DMS 273 treated with DMSO at 0.1 percent for 48 hours (cell line): ENCODE data around the gene PPP1R14C.
A peak's percentile ranks its signal among the peaks of the same experiment; 100 is the strongest.
"Not testable (repeated sequence)": the region's sequence is repeated elsewhere in the genome, so short reads cannot be mapped to it uniquely, and the experiment has no call there.

Experiments
- DNase-seq: peaks from one replicate; lab custom pipeline; 2025; lab: John Stamatoyannopoulos, UW

The PPP1R14C gene, protein sequence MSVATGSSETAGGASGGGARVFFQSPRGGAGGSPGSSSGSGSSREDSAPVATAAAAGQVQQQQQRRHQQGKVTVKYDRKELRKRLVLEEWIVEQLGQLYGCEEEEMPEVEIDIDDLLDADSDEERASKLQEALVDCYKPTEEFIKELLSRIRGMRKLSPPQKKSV

GRCh38 chr6:150142670-150143515 lies at the start of gene PPP1R14C:
Gene PPP1R14C, plus strand, starts transcription at chr6:150143044. Its CDS starts 149 bp downstream, at chr6:150143193.
- DNase-seq, result peak; percentile 8

DNA sequence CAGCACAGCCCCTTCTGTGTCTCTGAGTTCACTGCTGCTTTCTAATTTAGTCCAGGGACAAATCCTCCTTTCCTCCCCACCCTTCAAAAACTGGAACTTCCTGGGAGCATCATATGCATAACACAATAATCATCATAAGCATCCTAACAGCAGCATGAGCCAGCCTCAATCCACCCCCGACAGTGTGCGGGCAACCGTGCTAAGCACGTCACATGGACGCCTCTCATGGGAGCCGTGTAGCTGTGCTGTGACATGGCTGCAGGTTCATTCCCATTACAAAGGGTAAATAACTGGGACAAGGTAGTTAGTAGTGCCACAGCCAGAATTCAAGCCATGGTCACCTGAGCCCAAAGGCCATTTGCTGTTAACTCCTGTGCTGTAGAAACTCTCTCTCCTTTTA lies 49.4 kb upstream of the PPP1R14C start:
- no peak for DNase-seq

GRCh38 chr6:150098155-150098554 lies 44.7 kb upstream of the PPP1R14C start:
- DNase-seq, result no peak

- no peak for DNase-seq
These were observed 43.3 kb upstream of the PPP1R14C start for GRCh38 chr6:150099546-150099945.

- DNase-seq, result no peak
These were observed 42.9 kb upstream of the PPP1R14C start for GRCh38 chr6:150099953-150100352.

- DNase-seq, result no peak
These were observed 42.1 kb upstream of the PPP1R14C start for GRCh38 chr6:150100745-150101144.

DNA sequence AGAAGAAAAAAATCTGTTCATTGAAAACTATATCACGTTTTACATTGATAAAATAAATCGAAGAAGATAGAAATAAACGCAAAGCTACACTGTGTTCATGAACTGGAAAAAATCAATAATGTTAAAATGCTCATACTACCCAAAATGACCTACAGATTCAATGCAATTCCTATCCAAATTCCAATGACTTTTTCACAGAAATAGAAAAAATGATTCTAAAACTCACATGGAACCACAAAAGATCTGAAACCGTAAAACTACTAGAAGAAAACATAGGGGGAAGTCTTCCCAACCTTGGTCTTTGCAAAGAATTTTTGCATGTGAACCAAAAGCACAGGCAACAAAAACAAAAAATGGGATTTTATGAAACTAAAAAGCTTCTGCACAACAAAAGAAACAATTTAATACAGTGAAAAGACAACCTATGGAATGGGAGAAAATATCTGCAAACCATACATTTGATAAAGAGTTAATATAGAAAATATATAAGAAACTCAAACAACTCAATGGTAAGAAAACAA lies 40.0 kb upstream of the PPP1R14C start:
- DNase-seq, result no peak

DNA sequence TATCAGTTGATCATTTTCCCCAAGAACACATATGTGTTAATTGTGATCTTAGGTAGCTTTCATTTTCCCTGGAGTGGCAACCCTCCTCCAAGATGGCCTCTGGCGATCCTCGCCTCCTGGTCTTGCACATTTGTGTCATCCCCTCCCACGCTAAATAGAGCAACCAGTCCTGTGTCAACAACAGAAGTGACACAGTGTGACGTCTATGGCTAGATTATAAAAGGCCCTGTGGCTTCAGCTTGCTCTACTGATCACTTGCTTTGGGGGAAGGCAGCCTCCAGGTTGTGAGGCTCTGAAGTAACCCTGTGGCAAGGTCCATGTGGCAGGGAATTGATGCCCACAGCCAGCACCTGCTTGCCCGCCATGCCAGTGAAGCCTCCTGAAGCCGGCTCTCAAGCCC lies 30.6 kb upstream of the PPP1R14C start:
- DNase-seq, result no peak

GRCh38 chr6:150115769-150116168 lies 27.1 kb upstream of the PPP1R14C start:
- no peak for DNase-seq

- no peak for DNase-seq
These were observed 26.5 kb upstream of the PPP1R14C start for GRCh38 chr6:150116200-150116800.

- no peak for DNase-seq
These were observed 24.6 kb upstream of the PPP1R14C start for GRCh38 chr6:150118203-150118602.

- no peak for DNase-seq
These were observed 24.2 kb upstream of the PPP1R14C start for GRCh38 chr6:150118627-150119026.

DNA sequence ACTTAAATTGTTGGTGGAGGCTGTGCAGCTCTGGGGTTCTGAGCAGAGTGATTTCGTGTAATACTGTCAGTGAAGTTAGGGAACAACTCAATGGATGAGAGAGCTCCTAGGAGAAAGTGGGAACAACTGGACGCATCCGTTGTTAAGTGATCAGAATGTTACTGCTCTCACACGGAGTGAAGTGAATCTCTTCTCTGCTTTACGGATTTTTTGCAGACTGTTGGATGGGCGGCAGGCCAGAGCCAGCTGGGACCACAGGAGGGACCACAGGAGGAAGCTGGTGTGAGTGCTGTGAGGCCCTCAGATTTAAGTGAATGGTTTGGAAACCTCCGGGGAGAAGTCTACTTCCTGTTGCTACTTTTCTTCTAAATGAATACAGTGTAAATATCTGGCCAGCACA lies 23.7 kb upstream of the PPP1R14C start:
- no peak for DNase-seq

- no peak for DNase-seq
These were observed 19.2 kb upstream of the PPP1R14C start for GRCh38 chr6:150123645-150124044.

GRCh38 chr6:150124235-150124634 lies 18.6 kb upstream of the PPP1R14C start:
- DNase-seq, result no peak

DNA sequence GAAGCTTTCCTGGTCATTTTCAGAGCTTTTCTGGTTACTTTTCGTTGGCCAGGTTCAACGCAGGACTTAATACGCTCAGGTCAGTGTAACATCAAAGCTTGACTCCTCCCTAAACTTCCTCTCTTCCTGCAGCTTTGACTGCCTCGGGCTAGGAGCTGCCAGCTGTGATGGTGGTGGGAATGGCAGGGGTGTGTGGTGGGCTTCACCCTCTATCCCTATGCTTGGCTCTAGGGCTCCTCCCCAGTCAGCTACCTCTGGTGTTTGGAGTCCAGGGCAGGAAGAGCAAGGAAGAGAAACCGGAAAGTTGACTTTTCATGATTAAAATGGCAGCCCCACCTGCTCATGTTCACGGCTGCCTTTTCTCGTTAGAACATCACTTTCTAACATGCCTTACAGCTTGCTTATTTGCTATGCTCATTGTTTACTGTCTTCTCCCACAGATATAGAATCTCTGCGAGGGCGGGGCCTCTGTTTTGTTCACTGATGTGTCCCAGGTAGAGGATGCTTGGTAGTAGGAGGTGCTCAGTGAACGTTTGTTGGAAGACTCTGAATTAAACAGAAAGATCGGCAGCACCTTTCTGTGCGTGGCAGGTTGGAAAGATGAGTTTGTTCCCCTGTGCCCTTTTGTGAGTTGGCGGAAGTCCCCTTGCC lies 16.1 kb upstream of the PPP1R14C start:
- DNase-seq, result no peak

- DNase-seq, result no peak
These were observed 14.4 kb upstream of the PPP1R14C start for GRCh38 chr6:150128425-150128824.

DNA sequence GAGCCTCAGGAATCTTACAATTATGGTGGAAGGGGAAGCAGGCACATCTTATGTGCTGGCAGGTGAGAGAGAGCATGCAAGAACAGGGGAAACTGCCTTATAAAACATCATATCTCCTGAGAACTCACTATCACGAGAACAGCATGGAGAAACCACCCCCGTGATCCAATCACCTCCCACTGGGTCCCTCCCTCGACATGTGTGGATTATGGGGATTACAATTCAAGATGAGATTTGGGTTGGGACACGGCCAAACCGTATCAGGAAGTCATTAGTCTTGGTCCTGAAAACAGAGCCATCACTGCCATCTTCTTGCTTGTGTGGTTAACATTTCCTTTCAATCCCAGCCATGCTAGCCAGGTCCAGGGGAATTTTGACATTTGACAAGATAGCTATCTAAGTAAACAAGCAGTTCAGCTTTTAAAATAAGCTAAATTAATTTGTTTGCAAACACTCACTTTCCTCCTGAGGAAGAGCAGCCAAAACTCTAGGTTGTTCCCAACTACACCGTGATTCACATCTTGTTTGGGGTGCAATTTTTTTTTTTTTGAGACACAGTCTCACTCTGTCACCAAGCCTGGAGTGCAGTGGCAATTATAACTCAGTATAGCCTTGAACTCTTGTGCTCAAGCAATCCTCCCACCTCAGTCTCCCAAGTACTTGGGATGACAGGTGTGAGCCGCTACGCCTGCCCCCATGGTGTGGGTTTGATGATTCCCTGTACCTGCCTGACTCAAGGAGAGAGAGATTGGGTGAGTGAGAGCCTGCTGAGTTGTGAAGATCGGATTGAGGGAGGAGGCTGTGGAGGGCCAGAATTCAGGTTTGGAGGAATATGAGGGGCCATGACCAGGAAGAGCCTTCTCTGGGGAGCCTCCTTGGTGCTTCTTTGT lies 13.0 kb upstream of the PPP1R14C start:
- no peak for DNase-seq

DNA sequence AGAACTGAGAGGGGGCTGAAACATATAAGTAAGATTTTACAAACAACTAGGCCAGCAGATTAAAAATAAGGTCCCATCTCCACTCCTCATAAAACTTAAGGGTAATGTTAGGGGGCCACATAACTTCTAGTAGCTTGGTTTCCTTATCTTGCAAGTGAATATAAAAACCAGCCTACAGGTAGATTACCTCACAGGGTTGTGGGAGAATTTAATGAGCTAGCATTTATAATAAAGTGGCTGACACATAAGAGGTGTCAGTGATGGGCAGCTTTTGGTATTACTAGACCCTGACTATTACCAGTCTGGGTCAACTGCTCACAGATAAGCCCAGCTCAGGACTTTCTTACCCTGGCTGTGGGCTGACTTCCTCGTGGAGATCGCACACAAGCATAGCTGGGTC lies 9.2 kb upstream of the PPP1R14C start:
- DNase-seq, result no peak

GRCh38 chr6:150134280-150134920 lies 8.4 kb upstream of the PPP1R14C start:
- no peak for DNase-seq

- DNase-seq, result not testable (repeated sequence)
These were observed 5.1 kb upstream of the PPP1R14C start for GRCh38 chr6:150137711-150138110.
